Renal cortex interstitium (tissue), 15 donors: Measurements from ENCODE around the gene HNRNPLL. TPM values are rescaled to one million over a fixed set of nuclear protein-coding genes. Genes with fewer than 3 reads are reported as not detected.
A peak's percentile ranks its signal among the peaks of the same experiment; 100 is the strongest.
"Not testable (repeated sequence)": the region's sequence is repeated elsewhere in the genome, so short reads cannot be mapped to it uniquely, and the experiment has no call there.

Experiments
- DNase-seq, 11 donors: peaks; one replicate each; pipeline ENCODE4 v3.0.0-alpha.2; 2013; ENCODE audit warnings: low read depth in 9 of 11, low spot score in 4 of 11; ENCODE audit errors: extremely low read depth in 1 of 11
- long read RNA-seq, 16 experiments: transcript quantifications; one replicate each; lab custom pipeline, GENCODE V29; 2026
- polyA plus RNA-seq, 3 donors: library from polyadenylated mRNA; unstranded; fragments of 120-200 nt; gene quantifications; one replicate each; pipeline ENCODE4 v1.2.1, GENCODE V29; 2013; ENCODE audit not compliant: insufficient read length in 3 of 3

The HNRNPLL gene
- 10 to 100 TPM; 70.9 to 83.9 (median 74.3) TPM for polyA plus RNA-seq
- long read RNA-seq, donor 1, partial matches to known transcripts = 7 of 13 reads
- long read RNA-seq, donor 1, other reads (novel, unspliced or antisense) = 6 of 13 reads
- long read RNA-seq, donor 2, partial matches to known transcripts = 0 of 5 reads
- long read RNA-seq, donor 2, other reads (novel, unspliced or antisense) = 5 of 5 reads
- long read RNA-seq, donor 3, partial matches to known transcripts = 21 of 32 reads
- long read RNA-seq, donor 3, other reads (novel, unspliced or antisense) = 11 of 32 reads
- long read RNA-seq, donor 4, partial matches to known transcripts = 21 of 21 reads
- long read RNA-seq, donor 4, other reads (novel, unspliced or antisense) = 0 of 21 reads
- long read RNA-seq, donor 5 = 0 reads
- long read RNA-seq, donor 6, partial matches to known transcripts = 41 of 48 reads
- long read RNA-seq, donor 6, other reads (novel, unspliced or antisense) = 7 of 48 reads
- long read RNA-seq, donor 7, partial matches to known transcripts = 17 of 31 reads
- long read RNA-seq, donor 7, other reads (novel, unspliced or antisense) = 14 of 31 reads
- long read RNA-seq, donor 8, partial matches to known transcripts = 24 of 38 reads
- long read RNA-seq, donor 8, other reads (novel, unspliced or antisense) = 14 of 38 reads
- long read RNA-seq, donor 9, partial matches to known transcripts = 18 of 18 reads
- long read RNA-seq, donor 9, other reads (novel, unspliced or antisense) = 0 of 18 reads
- long read RNA-seq, donor 10, partial matches to known transcripts = 19 of 26 reads
- long read RNA-seq, donor 10, other reads (novel, unspliced or antisense) = 7 of 26 reads
- long read RNA-seq, donor 11, partial matches to known transcripts = 7 of 14 reads
- long read RNA-seq, donor 11, other reads (novel, unspliced or antisense) = 7 of 14 reads
- long read RNA-seq, donor 12, partial matches to known transcripts = 8 of 8 reads
- long read RNA-seq, donor 12, other reads (novel, unspliced or antisense) = 0 of 8 reads
- long read RNA-seq, donor 13, partial matches to known transcripts = 159 of 208 reads
- long read RNA-seq, donor 13, other reads (novel, unspliced or antisense) = 49 of 208 reads
- long read RNA-seq, donor 14, partial matches to known transcripts = 16 of 23 reads
- long read RNA-seq, donor 14, other reads (novel, unspliced or antisense) = 7 of 23 reads
- long read RNA-seq, donor 15 = 0 reads
- long read RNA-seq, donor 16, partial matches to known transcripts = 89 of 100 reads
- long read RNA-seq, donor 16, other reads (novel, unspliced or antisense) = 11 of 100 reads

GRCh38 chr2:38602732-38603401 is at the start of gene HNRNPLL:
HNRNPLL (minus strand) TSS chr2:38602928; CDS start chr2:38602626, 302 bp downstream.
- DNase-seq = peak; percentile 86 to 98 (median 96)

DNA sequence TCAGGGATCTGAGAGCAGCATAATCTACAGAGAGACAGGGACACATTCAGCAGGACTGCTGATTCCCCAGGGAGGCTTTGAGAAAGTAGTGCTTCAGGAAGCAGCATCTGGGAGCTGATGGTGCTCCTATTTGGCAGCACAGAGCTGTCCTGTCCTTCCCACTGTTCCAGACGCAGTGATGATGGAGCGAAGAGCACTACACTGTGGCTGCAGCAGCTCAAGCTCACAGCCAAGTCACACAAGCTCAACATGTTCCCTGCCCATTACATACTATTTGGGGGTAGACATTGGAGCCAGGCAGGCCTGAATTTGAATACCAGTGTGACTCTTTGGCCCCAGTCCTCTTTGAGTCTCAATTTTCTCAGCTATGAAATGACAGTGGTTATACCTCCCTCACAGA is 48.0 kb upstream of the HNRNPLL start:
- DNase-seq = no peak

GRCh38 chr2:38650012-38650411 is 47.3 kb upstream of the HNRNPLL start:
- no peak for DNase-seq

DNA sequence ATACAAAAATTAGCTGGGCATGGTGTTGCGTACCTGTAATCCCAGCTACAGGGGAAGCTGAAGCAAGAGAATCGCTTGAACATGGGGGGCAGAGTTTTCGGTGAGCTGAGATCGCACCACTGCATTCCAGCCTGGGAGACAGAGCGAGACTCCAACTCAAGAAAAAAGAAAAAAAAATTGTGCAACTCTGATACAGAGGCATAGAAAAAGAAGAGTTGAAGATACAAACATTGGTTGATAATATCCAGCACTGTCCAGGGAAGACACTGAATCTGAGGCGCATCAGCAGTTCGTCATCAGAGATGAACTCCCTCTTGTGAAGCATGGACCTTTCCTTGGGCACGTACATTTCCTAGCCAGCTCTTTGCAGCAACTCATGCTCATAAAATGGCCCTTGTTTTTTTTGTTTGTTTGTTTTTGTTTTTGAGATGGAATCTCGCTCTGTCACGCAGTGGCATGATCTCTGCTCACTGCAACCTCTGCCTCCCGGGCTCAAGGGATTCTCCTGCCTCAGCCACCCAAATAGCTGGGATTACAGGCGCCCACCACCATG is 46.5 kb upstream of the HNRNPLL start:
- DNase-seq = no peak

GRCh38 chr2:38648107-38648761 is 45.5 kb upstream of the HNRNPLL start:
- no peak for DNase-seq

DNA sequence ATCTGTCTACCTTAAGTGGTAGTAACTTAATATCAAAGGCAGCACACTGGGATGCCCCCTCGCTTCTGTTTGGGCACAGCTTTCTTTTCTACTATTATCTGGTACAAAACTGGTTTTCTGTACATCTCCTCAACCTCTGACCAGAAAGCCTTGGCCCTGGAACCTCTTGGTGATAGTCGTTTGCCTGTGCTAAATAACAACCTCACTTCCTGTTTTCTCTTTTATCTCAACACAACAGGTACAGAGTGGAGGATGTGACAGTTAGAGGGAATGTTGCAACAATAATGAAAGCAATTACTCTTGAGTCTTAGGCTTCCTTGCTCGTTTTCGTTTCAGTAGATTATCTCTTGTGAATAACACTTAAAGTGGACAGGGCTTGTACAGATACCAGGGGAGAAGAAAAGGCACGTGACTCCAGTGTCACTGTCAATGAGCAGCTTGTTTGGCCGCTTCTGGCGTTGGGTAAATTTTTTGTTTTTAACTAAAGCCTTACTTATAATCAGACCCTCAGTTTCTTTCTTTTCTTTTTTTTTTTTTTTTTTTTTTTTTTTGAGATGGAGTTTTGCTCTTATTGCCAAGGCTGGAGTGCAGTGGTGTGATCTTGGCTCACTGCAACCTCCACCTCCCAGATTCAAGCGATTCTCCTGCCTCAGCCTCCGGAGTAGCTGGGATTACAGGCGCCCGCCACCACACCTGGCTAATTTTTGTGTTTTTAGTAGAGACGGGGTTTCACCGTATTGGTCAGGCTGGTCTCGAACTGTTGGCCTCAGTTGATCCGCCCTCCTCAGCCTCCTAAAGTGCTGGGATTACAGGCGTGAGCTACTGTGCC is 41.2 kb upstream of the HNRNPLL start:
- not testable (repeated sequence) for DNase-seq

GRCh38 chr2:38643021-38643671 is 40.4 kb upstream of the HNRNPLL start:
- DNase-seq = no peak

DNA sequence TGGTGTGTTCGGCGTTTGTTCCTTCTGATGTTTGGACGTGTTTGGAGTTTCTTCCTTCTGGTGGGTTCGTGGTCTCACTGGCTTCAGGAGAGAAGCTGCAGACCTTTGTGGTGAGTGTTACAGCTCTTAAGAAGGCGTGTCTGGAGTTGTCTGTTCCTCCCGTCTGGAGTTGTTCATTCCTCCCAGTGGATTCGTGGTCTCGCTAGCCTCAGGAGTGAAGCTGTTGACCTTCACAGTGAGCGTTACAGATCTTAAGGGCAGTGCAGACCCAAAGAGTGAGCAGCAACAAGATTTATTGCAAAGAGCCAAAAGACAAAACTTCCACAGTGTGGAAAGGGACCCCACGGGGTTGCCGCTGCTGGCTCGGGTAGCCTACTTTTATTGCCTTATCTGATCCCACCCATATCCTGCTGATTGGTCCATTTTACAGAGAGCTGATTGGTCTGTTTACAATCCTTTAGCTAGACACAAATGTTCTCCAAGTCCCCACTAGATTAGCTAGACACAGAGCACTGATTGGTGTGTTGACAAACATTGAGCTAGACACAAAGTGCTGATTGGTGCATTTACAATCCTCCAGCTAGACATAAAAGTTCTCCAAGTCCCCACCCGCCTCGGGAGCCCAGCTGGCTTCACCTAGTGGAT is 39.8 kb upstream of the HNRNPLL start:
- DNase-seq = not testable (repeated sequence)

DNA sequence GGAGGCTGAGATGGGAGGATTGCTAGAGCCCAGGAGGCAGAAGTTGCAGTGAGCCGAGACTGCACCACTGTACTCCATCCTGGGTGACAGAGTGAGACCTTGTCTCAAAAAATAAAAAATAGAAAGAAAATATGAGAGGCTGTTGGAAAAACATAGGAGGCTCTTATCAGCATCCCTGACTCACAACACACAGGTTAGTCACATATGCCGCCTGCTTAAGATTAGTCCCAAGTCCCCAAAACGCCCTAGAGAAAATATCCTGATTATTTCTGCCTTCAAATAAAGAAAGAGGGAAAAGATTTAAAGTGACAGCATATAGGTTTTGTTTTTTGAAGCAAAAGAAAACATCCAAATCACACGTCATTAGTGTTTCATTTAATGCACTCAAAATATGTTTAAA is 33.3 kb upstream of the HNRNPLL start:
- no peak for DNase-seq

GRCh38 chr2:38635139-38635538 is 32.4 kb upstream of the HNRNPLL start:
- DNase-seq = no peak

- no peak for DNase-seq
Observed at GRCh38 chr2:38634684-38635083, 32.0 kb upstream of the HNRNPLL start.

DNA sequence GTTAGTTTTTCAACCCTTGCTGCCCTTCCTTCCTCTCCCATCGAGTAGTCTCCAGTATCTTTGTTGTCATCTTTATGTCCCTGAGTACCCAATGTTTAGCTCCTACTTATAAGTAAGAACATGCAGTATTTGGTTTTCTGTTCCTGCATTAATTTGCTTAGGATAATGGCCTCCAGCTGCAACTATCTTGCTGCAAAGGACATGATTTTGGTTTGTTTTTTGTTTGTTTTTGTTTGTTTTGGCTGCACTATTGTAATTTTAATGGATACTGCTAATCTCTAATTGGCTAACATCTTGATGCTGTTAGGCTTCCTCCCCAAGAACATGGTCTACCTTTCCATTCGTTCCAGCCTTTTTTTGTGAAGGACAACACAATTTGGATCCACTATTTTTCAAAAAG is 31.2 kb upstream of the HNRNPLL start:
- no peak for DNase-seq

GRCh38 chr2:38632980-38633379 is 30.3 kb upstream of the HNRNPLL start:
- no peak for DNase-seq

DNA sequence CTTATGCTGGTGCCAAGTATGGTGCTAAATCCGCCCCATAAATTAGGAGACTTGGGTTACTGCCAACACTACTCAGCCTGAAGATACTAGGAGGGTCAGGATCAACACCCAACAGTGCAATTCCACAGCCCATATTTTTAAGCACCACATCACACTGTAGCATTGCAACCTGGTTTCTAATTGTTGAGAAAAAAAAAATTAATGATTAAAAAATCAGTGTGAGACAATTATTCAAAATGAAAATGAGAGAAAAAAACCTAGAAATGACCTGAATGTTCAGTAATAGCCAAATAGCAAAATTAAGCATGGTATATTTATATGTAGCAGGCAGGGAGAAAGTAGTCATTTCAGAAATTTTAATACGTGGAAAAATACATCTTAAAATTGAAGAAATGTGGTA is 29.2 kb upstream of the HNRNPLL start:
- DNase-seq = no peak

DNA sequence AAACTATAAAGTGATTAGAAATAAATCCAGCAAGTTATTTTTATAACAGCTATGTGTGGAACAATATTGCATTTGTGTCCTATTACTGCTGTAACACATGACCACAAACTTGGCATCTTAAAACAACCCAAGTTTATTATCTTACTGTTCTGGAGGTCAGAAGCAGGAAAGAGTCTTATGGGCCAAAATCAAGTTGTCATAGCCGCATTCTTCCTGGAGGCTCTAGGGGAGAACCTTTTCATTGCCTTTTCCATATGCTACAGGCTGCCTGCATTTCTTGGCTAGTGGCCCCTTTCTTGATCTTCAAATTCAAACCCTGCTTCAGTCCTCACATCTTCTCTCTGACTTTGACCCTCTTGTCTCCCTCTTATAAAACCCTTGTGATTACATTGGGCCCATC is 27.0 kb upstream of the HNRNPLL start:
- no peak for DNase-seq

DNA sequence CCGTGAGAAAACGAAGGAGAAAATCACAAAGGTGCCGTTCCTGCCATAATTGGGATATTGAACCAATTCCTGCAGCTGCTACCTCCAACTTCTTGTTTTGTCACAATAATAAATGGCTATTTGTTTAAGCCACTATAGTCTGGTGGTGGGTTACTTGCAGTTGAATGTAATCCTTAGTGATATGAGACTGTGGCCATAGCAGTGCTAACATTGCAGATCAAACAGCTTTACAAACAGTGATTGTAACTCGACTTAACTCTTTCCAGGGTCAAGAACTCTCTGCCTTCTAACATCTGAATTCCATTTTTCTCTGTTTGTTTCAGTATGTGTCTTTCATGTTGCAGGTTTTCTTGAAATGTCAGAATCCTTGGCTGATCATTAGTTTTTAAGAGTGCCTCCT is 24.7 kb upstream of the HNRNPLL start:
- DNase-seq = no peak
